ENCODE data around the gene HIP1.

DNA sequence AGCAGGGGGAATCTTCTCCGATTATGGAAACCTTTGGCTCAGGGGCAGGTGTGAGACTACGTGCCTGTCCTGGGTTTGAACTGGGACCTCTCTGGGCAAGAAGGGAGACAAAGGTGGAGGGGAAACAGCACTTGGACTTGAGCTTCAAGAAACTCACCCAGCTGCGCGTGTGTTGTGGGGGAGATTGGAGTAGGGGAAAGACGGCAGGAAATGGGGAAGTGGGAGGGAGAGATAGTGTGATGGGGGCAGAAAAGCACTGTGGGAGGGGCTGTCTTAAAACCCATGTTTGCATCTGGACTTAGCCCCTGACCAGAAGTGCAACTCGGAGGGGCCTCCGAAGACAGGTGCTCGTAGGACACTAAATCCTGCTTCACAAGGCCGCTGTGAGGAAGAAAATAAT is 107.0 kb downstream of the HIP1 start:
- TF ChIP-seq, protein P1, sequence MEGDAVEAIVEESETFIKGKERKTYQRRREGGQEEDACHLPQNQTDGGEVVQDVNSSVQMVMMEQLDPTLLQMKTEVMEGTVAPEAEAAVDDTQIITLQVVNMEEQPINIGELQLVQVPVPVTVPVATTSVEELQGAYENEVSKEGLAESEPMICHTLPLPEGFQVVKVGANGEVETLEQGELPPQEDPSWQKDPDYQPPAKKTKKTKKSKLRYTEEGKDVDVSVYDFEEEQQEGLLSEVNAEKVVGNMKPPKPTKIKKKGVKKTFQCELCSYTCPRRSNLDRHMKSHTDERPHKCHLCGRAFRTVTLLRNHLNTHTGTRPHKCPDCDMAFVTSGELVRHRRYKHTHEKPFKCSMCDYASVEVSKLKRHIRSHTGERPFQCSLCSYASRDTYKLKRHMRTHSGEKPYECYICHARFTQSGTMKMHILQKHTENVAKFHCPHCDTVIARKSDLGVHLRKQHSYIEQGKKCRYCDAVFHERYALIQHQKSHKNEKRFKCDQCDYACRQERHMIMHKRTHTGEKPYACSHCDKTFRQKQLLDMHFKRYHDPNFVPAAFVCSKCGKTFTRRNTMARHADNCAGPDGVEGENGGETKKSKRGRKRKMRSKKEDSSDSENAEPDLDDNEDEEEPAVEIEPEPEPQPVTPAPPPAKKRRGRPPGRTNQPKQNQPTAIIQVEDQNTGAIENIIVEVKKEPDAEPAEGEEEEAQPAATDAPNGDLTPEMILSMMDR (IDR thresholded peaks at IDR 0.05; ENCODE audit: low read depth, low read length), result no peak
- TF ChIP-seq POLR2A (IDR thresholded peaks at IDR 0.05; ENCODE audit: extremely low read depth, insufficient read length) (no peak), MYC (IDR thresholded peaks at IDR 0.05; ENCODE audit: low read depth, low read length) (no peak)
- TF ChIP-seq, protein P2, sequence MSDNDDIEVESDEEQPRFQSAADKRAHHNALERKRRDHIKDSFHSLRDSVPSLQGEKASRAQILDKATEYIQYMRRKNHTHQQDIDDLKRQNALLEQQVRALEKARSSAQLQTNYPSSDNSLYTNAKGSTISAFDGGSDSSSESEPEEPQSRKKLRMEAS (IDR thresholded peaks at IDR 0.05; ENCODE audit: low read depth, low read length), result no peak; the same call in 1 of the 2 replicates
